NCI-H2227 (cell line): ENCODE results near the gene REPS1.
"Not testable (repeated sequence)": the region's sequence is repeated elsewhere in the genome, so short reads cannot be mapped to it uniquely, and the experiment has no call there.

Experiments used
- DNase-seq: peaks from one replicate; lab custom pipeline; 2025; ENCODE audit not compliant: unreplicated experiment; lab: John Stamatoyannopoulos, UW

The REPS1 gene

DNA sequence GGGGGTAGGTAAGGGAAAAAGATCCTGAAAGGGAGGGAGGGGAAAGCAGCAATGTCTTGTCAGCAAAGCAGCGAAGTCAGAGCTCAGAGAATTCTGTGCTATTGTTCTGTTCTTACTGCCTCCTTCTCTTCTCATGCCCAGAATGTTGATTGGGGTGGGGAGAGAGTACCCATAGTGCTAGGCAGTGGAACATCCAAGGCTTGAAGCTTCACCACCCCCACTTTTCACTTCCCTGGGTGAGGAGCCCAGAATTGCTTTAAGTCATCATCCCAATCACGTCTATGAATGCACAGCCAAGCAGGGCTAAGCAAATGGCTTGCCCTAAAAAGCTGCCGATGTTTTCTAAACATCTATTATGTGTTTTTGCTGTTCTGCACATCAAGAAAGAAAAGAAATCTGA is 16.5 kb downstream of the REPS1 start:
- no peak for DNase-seq

DNA sequence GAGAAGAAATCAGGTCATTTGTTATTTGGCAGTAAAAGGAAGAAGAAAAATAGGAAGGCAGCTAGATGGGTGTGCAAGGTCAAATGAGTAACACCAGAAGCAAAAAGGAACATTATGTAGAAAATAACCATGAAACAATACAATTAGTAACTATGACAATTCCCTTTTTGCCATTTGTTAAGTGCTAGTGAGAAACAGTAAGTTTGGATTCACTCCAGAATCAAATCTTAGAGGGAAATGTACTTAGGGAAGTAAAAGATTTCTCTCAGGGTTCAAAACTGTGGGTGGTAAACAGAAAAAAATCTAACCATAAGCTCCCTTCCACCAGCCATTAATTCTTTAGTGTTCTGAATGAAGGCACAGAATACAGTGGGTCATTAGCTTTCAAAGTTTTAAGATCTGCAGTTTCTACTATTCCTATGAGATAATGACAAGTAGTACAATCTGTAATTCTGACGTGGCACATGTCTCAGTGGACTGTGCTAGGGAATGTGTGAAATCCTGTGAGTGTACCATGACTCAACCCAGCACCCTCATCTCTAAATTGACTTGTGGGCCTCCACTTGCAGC is 17.1 kb downstream of the REPS1 start:
- DNase-seq: no peak

DNA sequence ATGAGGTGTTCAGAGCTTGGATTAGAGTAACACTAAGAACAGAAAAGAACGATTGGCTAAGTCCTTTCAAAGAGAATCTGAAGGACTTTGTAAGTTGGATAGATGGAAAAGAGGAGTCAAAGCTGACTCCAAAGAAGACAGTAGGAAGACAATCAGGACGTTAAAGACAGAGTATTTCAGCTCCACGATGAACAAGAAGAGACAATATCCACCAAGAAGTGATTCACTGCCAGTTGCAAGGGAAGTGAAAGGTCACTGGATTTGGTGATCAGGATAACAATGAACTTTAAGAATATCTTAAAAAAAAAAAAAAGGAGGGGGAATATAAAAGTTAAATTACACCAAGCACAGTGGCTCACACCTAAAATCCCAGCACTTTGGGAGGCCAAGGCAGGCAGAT is 17.9 kb downstream of the REPS1 start:
- no peak for DNase-seq

DNA sequence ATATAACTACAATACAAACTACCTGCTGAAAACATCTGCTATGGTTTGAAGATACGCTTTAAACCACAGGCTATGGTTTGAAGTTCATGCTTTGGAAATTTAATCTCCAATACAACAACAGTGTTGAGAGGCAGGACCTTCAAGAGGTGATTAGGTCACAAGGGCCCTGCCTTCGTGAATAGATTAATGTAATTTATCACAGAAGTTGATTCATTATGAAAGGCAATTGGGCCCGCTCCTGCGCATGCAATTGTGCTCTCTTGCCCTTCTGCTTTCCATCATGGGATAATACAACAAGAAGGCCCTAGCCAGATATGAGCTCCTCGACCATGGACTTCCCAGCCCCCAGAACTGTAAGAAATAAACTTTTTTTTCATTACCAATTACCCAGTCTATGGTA is 21.2 kb downstream of the REPS1 start:
- DNase-seq: no peak

DNA sequence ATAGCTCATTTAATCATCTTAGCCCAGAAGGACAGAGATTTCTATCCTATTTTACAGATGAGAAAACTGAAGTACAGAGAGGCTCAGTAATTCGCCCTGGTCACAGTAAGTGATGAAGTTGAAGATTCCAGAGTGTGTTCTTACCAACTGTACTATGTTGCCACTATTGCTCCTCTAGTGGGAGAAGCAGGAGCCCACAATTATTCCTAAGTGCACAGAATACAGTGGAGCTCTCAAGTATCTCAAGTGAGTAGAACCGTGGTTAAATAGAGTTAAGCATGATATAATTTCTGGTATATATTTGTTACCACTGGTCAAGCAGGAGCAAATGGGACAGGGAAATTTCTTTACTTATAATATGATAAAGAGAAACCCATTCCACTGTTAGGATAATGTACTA is 22.1 kb downstream of the REPS1 start:
- DNase-seq: no peak

DNA sequence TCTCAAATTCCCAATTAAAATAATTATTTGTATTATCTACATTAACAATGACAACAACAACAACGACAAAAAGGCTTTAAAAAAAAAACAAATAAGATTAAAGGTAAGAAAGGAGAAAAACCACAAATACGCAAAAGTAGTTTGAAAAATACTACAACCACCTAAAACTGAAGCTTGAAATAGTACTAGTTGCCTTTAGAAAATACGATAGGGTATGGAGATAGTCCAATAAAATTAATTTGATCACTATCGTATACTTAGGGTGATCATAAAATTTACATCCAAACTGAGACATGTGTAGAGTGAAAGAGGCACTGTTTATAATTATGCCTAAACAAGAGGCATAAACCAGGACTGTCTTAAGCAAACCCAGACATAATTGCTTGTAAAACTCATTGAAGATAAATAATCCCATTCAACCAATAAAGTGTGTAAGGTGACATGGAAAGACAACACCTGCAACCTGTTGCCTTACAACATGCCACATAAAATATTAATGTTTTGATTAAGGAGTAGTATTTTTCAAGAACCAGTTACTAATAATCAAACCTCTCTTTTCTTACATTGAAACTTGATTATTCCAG is 22.7 kb downstream of the REPS1 start:
- DNase-seq: no peak

DNA sequence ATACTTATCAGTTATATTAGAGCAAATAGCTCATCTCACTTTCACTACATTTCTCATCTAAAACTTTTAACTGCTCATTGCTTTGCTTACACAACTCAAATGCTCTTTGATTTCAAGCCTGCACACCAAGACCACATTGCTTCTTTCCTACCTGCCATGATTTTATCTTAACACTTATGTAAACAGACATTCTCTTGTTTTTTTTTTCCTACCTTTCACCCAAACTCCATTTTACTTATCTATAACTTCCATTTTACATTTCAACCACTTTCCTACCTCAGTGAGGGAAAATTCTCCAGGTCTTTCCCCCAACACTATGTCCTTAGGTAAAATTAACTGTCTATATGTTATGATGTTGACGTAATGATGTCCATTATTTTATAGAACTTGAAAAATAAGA is 24.0 kb downstream of the REPS1 start:
- no peak for DNase-seq

DNA sequence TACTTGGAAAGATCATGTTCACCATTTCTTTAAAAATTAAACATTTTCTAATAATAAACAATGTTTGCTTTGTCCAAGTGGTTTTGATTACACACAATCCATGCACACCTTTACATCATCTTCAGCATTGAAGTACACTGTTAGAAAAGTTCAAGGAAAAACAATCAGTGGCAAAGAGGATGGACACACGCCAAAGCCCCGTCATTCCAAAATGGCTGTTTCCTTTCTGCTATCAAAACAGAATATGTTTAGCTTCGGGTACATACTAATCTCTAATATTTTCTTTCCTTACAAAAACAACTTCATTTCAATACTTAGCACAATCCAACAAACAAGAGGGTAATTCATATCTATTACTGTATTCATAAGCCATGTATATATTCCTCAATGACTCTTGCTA is 24.5 kb downstream of the REPS1 start:
- DNase-seq: no peak

DNA sequence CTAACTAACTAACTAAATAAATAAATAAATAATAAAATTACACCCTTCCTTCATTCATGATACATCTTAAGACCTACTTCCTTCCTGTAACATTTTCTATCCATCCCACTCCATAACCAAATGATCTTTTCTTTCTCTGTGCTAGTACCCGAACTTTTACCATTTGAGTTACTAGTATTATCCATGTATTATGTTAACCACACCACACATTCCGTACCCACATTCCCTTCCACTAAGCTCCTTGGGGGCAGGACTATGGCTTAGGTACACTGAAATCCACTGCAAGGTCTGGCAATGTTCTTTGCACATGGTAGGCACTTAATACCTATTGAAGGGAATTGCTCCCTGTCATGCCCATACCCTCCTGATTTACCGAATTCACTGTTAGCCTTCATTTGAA is 24.9 kb downstream of the REPS1 start:
- no peak for DNase-seq

DNA sequence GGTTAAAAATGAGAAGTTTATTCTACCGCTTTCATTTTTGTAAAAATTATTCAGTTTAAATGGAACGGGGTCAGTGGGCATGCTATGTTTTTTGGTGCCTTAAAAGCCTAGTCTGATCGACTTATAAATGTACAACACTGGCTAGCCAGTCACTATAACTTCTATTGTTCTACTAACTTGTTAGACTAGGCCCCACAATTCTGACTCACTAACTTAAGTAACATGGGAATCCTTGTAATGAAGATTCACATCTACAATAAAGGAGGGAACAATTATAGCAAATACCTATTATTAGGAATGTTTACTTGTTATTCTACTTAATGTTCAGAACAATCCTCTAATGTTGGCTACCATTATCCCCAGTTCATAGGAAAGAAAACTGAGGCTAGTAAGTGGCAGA is 28.5 kb downstream of the REPS1 start:
- no peak for DNase-seq

DNA sequence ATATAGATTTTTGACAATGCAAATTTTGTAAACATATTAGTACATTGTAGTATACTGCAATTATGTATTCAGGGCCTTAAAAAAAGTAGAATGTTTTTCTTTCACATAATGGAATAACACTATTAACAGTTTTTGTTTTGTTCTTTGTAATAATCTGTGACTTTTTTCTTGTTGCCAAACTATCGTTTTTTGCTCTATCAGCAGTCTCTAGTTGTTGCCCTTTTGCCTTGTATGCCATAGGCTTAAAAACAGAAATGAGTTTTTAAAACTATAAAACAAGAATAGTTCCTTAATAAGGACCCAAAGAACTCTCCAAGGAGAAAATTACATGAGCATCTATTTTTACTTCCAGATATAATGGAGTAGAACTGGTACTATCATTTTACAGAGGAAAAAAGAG is 29.5 kb downstream of the REPS1 start:
- no peak for DNase-seq

DNA sequence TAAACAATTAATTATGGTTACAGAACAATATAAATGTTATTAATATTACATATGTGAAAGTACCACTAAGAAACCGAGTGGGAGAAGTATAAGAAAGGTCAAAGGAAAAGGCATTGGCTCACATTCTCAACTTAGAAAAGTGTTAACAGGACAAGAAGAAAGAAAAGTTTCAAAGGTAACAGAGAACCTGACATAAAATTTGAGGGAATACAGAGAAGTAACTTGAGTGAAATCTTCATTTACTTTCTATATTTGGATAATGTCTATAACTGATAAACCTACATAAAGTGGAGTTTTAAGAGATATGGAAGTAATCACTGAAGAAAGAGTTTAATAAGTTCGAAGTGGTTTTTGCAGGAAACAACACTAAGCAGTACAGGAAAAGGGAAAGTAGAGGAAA is 30.1 kb downstream of the REPS1 start:
- no peak for DNase-seq

DNA sequence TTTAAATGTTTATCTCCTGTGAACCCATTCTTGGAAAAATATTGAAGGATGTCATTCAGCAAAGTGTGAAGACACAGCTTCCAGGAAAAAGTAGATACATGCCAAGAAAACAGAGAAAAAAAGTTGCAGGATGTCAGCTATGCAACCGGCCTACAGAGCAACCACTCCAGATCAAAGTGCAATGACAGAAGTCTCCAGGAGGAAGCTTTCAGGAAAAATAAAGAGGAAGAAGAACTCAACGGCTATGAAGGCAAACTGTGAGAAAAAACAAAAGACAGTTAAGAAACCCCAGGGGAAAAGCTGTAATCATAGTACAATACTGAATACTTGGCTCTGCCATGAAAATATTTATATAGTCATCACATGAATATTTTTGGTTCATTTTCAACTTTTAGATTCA is 30.6 kb downstream of the REPS1 start:
- DNase-seq: no peak

DNA sequence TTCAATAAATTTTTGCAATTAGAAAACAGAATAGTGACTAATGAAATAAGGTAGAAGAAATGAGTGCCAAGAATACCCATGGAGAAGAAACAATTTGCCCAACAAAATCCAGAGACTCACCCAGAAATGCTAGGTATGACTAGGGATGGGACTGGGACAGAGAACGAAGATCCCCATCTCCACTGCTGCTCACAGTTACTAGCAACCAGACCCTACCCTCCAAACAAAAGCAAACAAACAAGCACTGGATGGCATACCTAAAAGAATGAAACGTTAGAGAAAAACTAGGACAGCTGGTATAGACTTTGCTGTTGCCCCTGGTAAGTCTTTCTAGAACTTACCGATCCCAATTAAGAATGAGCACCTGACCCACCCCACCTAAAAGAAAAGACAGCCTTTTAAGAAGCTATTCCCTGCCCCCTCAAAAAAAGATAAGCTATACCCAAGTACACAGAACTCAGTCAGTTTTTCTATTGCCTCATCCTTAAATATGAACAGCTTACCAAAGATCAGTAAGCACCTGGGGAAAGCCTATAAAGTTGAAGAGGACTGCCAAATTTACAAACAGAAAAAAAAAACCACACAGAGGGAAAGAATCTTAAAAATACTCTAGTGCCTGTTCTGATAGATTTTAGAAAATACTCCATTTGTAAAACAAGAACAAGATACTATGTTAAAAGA is 31.7 kb downstream of the REPS1 start:
- DNase-seq: no peak

DNA sequence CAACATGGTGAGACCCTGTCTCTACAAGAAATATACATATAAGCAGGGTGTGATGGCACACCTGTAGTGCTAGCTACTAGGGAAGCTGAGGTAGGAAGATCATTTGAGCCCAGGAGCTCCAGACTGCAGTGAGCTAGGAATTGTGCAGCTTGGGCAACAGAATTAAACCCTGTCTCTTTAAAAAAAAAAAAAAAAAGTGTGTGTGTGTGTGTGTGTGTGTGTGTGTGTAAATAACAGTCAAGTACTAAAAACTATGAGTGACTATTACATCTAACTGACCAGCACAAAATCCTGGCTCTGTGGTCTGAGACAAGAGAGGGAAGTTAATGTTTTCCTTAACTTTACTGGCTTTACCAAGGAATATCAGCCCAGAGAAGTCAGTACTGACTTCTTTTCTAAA is 32.8 kb downstream of the REPS1 start:
- no peak for DNase-seq

DNA sequence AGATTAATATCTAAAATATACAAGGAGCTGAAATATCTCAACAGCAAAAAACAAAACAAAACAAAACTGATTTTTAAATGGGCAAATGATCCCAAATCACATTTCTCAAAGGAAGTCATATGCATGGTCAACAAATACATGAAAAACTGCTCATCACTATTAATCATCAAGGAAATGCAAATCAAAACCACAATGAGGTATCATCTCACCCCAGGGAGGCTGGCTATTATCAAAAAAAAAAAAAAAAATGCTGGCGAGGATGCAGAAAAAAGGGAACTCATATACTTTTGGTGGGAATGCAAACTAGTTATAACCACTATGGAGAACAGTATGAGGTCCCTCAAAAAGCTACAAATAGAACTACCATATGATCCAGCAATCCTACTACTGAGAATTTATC is 34.6 kb downstream of the REPS1 start:
- no peak for DNase-seq

DNA sequence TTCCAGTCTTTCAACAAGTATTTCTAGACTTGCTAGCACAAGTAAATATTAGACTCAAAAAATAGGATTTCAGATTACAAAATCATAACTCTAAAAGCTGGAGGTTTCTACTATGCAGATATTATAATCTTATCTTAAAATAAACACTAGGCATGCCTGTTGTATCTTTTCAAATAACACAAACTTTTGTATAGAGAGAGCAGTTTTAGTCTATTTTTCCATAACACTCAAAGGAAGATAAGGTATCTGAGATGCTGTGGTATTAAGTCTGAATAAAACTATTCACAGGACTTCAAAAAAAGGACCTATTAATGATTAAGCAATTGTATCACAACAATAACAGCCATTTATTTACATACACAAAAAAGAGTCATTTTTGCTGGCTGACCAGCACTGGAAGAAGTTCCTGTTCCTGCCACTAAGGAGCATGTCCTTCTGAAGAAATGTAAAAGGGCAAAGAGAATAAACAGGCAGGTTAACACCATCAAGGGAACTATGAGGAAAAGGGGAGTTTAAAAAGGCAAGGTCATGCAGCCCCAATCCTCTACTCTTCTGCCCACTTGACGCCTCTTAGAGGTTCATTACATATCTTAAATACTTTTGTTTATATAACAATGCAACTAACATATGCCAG is 39.4 kb downstream of the REPS1 start:
- DNase-seq: no peak

DNA sequence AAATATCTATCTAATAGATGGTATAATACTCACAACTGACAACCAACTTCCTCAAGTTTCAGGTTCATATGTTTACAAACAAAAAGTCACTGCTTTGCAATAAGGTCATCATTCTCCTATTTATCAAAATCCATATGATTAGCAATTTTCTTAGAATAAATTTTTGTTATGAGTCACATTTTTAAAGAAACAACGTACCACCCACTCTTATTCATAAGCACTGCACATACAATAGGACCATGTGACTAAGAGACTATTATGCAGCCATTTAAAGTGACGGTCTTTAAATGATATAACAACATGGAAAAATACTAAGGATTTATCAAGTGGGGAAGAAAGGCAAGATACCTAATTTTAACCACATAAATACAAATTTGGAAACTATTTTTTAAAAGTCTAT is 40.0 kb downstream of the REPS1 start:
- no peak for DNase-seq

DNA sequence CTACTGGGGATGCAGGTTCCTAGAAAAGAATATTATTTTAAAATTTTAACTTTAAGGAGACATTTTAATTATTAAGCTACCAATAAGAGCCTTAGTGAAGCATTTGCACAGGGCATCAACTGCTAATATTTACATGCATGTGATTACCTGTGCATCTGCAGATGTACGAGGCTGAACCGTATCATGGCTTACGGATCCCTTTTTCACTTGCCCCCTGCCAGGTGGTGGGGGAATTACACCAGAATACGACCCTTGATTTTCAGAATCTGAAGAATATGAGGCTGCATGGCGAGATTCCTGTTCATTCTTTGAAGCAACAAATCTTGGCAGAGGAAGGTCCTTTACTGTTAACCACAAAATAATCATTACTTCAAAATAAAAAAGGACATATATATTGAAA is 42.7 kb downstream of the REPS1 start:
- DNase-seq: no peak

DNA sequence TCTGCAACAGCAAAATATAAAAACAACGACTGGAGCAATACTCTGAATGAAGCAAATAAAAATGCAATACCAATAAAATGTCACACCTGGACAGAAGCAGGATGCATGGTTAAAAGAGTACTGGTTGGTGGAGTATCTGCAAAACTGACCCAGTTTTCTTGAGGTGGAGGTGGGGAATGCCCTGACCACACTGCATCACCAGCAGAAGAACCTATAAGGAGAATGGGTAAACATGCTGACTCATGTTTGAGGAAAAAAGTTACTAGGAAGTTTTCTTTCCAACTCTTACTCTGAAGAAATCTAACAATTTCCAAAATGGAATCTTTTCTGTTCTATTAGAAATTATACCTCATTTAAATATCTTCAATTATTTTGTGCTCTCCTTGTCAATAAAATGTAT is 43.6 kb downstream of the REPS1 start:
- no peak for DNase-seq

DNA sequence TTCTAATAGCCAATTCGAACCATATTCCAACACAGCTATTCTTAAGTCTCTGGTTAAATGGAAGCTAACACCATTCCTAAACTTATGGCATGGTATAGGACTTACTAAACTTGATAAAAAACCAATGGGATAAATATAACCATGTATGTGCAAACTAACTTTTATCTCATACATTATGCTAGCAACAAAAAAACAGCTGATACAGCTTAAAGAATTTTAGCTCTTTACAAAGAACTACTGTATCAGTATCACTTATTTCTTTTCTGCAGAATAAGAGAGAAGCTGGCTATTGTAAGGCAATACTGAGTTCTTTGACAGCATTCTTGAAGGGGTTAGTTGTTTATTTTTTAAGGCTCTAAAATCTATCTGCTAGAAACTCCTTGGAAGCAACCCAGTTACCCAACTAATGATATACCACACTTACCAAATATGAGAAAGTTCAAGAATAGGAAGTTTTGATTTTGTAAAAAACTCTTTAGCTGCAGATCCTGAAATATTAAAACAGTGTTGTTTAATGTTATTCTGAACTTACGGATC is 44.9 kb downstream of the REPS1 start:
- DNase-seq: no peak

DNA sequence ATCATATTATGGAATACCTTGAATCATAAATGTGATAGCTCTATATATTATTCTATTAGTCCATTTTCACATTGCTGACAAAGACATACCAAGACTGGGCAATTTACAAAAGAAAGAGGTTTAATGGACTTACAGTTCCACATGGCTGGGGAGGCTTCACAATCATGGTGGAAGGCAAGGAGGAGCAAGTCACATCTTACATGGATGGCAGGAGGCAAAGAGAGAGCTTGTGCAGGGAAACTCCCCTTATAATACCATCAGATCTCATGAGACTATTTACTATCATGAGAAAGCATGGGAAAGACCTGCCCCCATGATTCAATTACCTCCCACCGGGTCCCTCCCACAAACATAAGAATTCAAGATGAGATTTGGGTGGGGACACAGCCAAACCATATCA is 51.2 kb downstream of the REPS1 start:
- not testable (repeated sequence) for DNase-seq
